HG03378 (cell line): ENCODE results near the gene CHTOP.

ENCODE experiments used
- ATAC-seq: cut with Tn5 transposase; IDR thresholded peaks from one replicate; pipeline ENCODE4 v1.9.1; 2021; ENCODE audit warnings: mild to moderate bottlenecking, moderate library complexity; ENCODE audit not compliant: unreplicated experiment

Gene CHTOP

DNA sequence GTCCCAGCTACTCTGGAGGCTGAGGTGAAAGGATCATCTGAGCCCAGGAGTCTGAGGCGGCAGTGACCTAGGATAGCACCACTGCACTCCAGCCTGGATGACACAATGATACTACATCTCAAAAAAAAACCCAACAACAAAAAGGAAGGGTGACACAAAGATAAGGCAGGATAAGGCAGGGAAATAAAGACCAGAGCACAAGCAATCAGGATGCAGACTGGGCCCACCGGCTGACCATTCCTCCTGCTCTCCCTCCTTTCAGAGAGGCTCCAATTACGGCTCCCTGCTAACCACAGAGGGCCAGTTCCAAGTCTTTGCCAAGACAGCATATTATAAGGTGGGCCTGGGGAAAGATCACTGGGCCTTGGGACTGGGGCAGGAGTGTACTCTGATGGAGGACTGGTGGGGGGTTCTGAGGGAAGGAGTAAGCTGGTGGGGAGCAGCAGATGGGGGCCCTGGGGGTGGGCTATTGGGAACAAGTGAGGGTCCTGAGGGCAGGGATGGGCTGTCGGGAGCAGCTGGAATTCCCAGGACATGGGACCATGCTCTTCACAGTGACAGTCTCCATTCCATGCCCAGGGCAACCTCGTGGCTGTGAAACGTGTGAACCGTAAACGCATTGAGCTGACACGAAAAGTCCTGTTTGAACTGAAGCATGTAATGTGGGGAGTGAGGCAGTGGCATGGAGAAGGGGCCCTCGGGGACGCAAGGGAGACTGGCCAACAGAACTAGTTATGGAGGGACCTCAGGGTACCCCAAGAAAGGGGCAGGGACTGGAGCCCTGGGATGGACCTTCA is 51.9 kb downstream of the CHTOP start:
- no peak for ATAC-seq

DNA sequence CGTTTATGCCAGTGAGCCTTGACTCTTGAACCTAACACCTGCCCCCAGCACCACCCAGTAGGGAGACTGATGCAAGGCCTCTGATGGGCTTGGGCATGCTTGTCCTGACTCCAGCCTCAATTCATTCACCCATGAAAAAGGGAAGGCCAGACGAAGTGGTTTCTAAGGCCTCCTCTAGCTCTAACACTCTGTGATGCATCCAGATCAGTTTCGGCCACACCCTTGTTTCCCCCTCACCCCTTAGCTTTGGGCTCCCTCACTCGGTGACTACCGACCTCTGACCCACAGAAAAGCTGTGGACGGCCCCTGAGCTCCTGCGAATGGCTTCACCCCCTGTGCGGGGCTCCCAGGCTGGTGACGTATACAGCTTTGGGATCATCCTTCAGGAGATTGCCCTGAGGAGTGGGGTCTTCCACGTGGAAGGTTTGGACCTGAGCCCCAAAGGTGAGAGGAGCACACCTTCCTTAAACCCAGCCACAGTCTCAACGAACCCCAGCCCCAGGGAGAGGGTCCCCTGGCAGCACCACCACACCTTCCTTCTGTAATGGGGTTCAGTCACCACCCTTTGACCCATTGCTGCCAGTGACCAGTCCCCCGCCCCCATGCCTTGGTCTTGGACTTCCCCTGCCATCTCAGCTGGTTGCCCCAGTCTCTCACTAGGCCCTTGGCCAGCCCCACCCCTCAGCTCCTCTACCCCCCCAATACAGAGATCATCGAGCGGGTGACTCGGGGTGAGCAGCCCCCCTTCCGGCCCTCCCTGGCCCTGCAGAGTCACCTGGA is 53.7 kb downstream of the CHTOP start:
- no peak for ATAC-seq

- ATAC-seq: no peak
These were observed 54.4 kb downstream of the CHTOP start for GRCh38 chr1:153688276-153688675.

DNA sequence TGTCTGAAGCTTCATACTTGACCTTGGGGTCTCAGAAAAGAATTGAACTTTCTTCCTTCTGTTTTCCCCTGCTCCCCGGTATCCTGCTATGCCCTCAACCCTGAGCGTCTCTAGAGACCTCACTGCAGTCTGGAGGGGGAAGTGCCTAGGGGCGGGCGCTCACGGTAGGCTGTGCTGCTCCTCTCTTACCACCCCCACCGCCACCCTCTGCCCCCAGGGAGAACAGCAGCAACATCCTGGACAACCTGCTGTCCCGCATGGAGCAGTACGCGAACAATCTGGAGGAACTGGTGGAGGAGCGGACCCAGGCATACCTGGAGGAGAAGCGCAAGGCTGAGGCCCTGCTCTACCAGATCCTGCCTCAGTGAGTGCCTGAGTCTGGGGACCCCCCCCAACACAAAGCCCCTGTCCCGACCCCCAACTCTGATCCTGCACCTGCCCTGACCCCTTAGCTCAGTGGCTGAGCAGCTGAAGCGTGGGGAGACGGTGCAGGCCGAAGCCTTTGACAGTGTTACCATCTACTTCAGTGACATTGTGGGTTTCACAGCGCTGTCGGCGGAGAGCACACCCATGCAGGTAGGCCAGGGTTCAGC is 55.0 kb downstream of the CHTOP start:
- ATAC-seq: no peak

GRCh38 chr1:153693466-153693865 is 59.6 kb downstream of the CHTOP start:
- ATAC-seq: no peak
